ENCODE results near the gene OTUB2.

DNA sequence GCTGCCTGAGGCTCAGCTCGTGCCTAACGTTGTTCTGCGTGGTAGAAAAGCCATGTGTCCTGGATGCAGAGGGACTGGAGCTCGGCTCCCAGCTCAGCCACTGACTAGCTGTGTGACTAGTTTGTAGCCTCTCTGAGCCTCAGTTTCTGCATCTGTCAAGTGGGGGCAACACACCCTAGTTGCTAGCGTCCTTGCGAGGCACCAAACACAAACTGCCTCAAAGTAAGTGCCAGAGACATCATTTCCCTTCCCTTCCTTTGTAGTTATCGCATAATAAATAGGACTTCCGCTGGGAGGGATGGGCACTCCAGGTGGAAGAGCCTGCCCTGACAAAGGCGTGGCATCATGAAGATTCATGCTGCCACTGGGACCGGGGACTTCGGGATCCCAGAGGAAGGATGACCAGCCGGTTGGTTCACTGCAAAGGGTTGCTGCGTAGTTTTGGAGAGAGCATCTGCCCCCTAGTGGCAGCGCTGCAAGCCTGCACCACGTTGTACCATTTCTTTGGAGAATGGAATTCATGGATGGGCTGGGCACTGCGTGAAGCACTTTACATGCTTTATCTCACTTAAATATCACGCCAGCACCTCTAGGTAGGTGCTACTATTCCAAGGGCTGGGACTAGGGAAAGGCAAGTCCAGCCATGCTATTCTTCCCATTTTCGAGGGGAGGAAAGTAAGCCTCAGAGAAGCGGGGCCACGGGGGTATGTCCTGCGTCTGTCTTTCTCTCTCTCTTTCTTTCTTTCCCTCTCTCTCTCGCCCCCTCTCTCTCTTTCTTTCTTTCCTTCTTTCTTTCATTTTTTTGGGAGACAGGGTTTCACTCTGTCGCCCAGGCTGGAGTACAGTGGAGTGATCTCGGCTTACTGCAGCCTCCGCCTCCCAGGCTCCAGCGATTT lies 24.4 kb upstream of the OTUB2 start:
- TF ChIP-seq, protein P1, sequence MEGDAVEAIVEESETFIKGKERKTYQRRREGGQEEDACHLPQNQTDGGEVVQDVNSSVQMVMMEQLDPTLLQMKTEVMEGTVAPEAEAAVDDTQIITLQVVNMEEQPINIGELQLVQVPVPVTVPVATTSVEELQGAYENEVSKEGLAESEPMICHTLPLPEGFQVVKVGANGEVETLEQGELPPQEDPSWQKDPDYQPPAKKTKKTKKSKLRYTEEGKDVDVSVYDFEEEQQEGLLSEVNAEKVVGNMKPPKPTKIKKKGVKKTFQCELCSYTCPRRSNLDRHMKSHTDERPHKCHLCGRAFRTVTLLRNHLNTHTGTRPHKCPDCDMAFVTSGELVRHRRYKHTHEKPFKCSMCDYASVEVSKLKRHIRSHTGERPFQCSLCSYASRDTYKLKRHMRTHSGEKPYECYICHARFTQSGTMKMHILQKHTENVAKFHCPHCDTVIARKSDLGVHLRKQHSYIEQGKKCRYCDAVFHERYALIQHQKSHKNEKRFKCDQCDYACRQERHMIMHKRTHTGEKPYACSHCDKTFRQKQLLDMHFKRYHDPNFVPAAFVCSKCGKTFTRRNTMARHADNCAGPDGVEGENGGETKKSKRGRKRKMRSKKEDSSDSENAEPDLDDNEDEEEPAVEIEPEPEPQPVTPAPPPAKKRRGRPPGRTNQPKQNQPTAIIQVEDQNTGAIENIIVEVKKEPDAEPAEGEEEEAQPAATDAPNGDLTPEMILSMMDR (IDR thresholded peaks at IDR 0.05; ENCODE audit: low read length): peak; percentile 81
- TF ChIP-seq EZH2phosphoT487 (IDR thresholded peaks at IDR 0.05; ENCODE audit: low read length): no peak
- no peak for TF ChIP-seq EZH2 (optimal IDR thresholded peaks at IDR 0.05; ENCODE audit: low read depth, low read length)

Data from MM.1S (cell line).